Stomach (tissue), 4 donors: Measurements from ENCODE around the gene GNG7.

Experiments used
- EP300 ChIP-seq: sonication (generic); formaldehyde crosslinking; IDR thresholded peaks from one replicate; pipeline ENCODE4 v1.6.1; 2017; ENCODE audit warnings: antibody characterized with exemption
- POLR2A ChIP-seq, 4 donors: fragments of 450-650 bp; IDR thresholded peaks; one replicate each; pipeline ENCODE4 v1.6.1; 2016; ENCODE audit warnings: antibody characterized with exemption in 4 of 4, control low read depth in 2 of 4, mild to moderate bottlenecking in 1 of 4, moderate library complexity in 1 of 4
- POLR2AphosphoS5 ChIP-seq, 3 donors: sonication (generic); formaldehyde crosslinking; IDR thresholded peaks; one replicate each; pipeline ENCODE4 v1.6.1; 2016; ENCODE audit warnings: antibody characterized with exemption in 3 of 3
- TF ChIP-seq, protein P1 (sequence below), 7 experiments: fragments of 450-650 bp in 4 of 7; fragments of 200-600 bp in 3 of 7; sonication (generic) in 3 of 7; IDR thresholded peaks; one replicate each; pipeline ENCODE4 v1.5.1; 2016 to 2019; ENCODE audit warnings: antibody characterized with exemption in 7 of 7, control low read depth in 2 of 7, mild to moderate bottlenecking in 1 of 7

- TF ChIP-seq POLR2AphosphoS5 (IDR thresholded peaks at IDR 0.05), result no peak
- no peak for TF ChIP-seq POLR2A (IDR thresholded peaks at IDR 0.05)
- TF ChIP-seq, protein P1, sequence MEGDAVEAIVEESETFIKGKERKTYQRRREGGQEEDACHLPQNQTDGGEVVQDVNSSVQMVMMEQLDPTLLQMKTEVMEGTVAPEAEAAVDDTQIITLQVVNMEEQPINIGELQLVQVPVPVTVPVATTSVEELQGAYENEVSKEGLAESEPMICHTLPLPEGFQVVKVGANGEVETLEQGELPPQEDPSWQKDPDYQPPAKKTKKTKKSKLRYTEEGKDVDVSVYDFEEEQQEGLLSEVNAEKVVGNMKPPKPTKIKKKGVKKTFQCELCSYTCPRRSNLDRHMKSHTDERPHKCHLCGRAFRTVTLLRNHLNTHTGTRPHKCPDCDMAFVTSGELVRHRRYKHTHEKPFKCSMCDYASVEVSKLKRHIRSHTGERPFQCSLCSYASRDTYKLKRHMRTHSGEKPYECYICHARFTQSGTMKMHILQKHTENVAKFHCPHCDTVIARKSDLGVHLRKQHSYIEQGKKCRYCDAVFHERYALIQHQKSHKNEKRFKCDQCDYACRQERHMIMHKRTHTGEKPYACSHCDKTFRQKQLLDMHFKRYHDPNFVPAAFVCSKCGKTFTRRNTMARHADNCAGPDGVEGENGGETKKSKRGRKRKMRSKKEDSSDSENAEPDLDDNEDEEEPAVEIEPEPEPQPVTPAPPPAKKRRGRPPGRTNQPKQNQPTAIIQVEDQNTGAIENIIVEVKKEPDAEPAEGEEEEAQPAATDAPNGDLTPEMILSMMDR (IDR thresholded peaks at IDR 0.05), result no peak
- no peak for TF ChIP-seq EP300
Measured at GRCh38 chr19:2500156-2500555, 202.3 kb downstream of the GNG7 start.
